ENCODE measurements around the gene ABLIM2.

Gene ABLIM2

GRCh38 chr4:8050555-8051206 lies 107.9 kb downstream of the ABLIM2 start:
- TF ChIP-seq, protein P1, sequence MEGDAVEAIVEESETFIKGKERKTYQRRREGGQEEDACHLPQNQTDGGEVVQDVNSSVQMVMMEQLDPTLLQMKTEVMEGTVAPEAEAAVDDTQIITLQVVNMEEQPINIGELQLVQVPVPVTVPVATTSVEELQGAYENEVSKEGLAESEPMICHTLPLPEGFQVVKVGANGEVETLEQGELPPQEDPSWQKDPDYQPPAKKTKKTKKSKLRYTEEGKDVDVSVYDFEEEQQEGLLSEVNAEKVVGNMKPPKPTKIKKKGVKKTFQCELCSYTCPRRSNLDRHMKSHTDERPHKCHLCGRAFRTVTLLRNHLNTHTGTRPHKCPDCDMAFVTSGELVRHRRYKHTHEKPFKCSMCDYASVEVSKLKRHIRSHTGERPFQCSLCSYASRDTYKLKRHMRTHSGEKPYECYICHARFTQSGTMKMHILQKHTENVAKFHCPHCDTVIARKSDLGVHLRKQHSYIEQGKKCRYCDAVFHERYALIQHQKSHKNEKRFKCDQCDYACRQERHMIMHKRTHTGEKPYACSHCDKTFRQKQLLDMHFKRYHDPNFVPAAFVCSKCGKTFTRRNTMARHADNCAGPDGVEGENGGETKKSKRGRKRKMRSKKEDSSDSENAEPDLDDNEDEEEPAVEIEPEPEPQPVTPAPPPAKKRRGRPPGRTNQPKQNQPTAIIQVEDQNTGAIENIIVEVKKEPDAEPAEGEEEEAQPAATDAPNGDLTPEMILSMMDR (IDR thresholded peaks at IDR 0.05; ENCODE audit: insufficient read depth, missing control alignments) = no peak
- DNase-seq (ENCODE audit: insufficient read length, low spot score) (no peak), FAIRE-seq (no peak)

DNA sequence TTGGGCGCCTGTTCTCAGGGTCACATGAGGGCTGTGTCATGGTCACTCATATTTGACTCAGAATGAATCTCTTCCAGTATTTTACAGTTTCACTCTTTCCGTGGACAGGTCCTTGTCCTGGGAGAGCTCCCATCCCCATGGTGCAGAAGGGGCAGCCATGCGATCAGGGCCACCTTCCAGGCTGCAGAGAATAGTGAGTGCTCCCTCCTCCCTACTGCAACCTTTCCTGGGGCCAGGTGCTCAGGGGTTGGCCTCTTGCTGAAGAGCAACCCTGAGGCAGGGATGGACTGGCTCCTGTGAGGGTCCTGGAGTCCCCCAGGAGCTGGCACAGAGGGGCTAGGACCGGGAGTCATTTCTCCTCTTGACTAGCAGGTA lies 108.4 kb downstream of the ABLIM2 start:
- DNase-seq (ENCODE audit: insufficient read length, low spot score) (no peak), FAIRE-seq (no peak)
- TF ChIP-seq, protein P1 (IDR thresholded peaks at IDR 0.05; ENCODE audit: insufficient read depth, missing control alignments) = no peak

- no peak for FAIRE-seq
- TF ChIP-seq, protein P1 (IDR thresholded peaks at IDR 0.05; ENCODE audit: insufficient read depth, missing control alignments) = no peak
- no peak for DNase-seq (ENCODE audit: insufficient read length, low spot score)
These were observed 109.5 kb downstream of the ABLIM2 start for GRCh38 chr4:8048856-8049676.

DNA sequence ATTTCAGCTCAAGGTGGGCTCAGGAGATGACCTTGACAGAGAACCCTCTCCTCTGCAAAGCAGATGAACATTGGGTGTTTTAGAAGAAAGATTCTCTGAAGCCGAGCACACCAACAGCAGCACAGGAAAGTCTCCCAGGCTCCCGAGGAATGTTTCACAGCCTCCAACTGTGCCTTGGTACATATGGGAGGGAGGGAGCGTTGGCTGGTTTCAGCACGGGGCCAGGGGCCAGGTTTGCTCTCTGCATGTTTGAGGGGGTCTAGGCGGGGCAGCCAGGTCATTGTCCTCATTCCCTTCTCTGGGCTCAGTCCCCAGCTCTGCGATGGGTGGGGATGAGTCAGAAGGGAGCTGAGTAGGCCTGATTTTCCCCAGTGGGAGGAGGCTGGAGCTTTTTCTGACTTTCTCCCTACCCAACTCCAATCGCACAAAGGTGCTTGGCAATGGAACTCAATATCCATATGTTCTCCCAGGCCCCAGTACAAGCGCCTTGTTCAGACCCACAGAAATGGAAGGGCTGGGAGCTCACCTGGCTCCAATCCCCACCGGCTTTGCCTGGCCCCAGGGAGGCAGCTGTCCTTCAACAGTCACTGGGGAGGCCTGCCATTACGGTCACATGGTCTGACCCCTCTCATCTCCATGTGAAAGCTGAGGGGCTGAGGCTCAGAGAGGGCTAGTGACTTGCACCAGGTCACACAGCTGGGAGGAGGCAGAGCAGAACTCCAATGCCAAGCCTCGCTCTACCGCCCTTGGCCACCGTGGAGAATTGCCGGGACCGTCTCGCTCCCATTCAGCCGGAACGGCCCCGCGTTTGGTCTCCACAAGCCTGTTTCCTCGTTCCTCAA lies 110.6 kb downstream of the ABLIM2 start:
- DNase-seq (ENCODE audit: insufficient read length, low spot score) (no peak), FAIRE-seq (no peak)
- TF ChIP-seq, protein P1 (IDR thresholded peaks at IDR 0.05; ENCODE audit: insufficient read depth, missing control alignments) = no peak

DNA sequence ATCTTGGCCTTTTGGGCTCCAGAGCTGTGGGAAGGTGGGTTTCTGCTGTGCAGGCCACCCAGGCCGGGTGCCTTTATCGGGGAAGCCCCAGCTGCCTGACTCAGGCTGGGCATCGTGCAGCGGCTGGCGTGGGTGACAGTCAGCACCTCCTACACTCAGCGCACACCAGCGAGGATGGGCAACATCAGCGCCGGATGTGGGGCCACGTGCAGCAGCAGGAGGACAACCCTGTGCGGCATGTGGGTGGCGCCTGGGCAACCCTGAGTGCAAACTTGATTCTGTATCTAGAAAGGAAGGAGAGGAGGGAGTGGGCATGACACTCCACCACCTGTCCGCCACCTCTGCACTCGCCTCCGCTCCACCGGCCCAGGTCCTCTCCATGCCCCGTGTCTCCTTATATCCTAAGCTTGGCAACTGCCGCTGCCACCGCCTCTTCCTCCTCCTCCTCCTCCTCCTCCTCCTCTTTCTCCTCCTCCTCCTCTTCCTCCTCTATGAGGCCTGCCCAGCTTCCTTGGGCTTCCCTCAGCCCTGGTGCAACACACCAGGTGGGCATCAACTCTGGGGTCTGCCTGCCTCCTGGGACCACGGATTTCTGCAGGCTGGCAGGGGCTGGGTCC lies 111.6 kb downstream of the ABLIM2 start:
- TF ChIP-seq, protein P1 (IDR thresholded peaks at IDR 0.05; ENCODE audit: insufficient read depth, missing control alignments) = no peak
- DNase-seq (ENCODE audit: insufficient read length, low spot score) (no peak), FAIRE-seq (no peak)

DNA sequence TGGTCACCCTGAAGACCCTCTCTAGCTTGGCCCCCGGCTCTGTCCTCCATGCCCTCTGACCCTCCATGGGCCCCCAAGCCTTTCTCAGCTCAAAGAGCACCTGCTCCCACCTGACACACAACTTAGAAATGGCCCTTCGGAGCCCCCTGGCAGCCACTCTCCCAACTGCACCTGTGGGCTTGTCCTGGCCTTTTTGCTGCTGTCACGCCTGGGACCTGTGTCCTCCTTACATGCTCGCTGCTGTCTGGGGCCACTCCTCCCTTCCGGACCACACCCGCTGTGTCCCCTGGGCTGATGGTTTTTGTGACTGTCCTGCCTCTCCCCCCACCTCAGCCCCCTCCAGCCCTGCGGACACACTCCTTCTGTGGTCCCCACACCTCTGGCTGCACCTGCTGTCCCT lies 112.7 kb downstream of the ABLIM2 start:
- FAIRE-seq (no peak), DNase-seq (ENCODE audit: insufficient read length, low spot score) (no peak)
- TF ChIP-seq, protein P1 (IDR thresholded peaks at IDR 0.05; ENCODE audit: insufficient read depth, missing control alignments) = no peak

All from D721Med (cell line).